Muscle layer of colon (tissue), 2 donors: ENCODE data around the gene GPS2.
A peak's percentile ranks its signal among the peaks of the same experiment; 100 is the strongest.

Experiments used
- H3K27ac ChIP-seq: one replicate; pipeline ENCODE4 v1.7.0; 2013; ENCODE audit warnings: low read depth, mild to moderate bottlenecking, low read length, moderate library complexity
- H3K27me3 ChIP-seq, 2 donors: one replicate each; pipeline ENCODE4 v1.7.0; 2013; ENCODE audit warnings: low read length in 2 of 2, mild to moderate bottlenecking in 2 of 2; ENCODE audit not compliant: insufficient read depth in 2 of 2, control insufficient read depth in 1 of 2
- H3K36me3 ChIP-seq: one replicate; pipeline ENCODE4 v1.7.0; 2013; ENCODE audit warnings: mild to moderate bottlenecking, low read length; ENCODE audit not compliant: insufficient read depth
- H3K4me1 ChIP-seq: one replicate; pipeline ENCODE4 v1.7.0; 2013; ENCODE audit warnings: mild to moderate bottlenecking, low read length; ENCODE audit not compliant: insufficient read depth
- H3K4me3 ChIP-seq, 2 donors: one replicate each; pipeline ENCODE4 v1.7.0; 2013; ENCODE audit warnings: low read length in 2 of 2, low read depth in 1 of 2, mild to moderate bottlenecking in 1 of 2, moderate library complexity in 1 of 2
- H3K9ac ChIP-seq: one replicate; pipeline ENCODE4 v1.7.0; 2013; ENCODE audit warnings: low read length
- H3K9me3 ChIP-seq: one replicate; pipeline ENCODE4 v1.7.0; 2013; ENCODE audit warnings: mild to moderate bottlenecking, low read length
- donor health status: abdominal sarcoma.
- donor health status: Adenocarcinoma of cecum.

The GPS2 gene

GRCh38 chr17:7312432-7313087 is 2.6 kb downstream of the GPS2 start:
- Histone ChIP-seq H3K27me3 (no peaks in the 10 kb centered on the region), H3K27ac (no peak overlapping the region), H3K36me3 (peaks cover 60% of the 10 kb centered on the region), H3K4me3 (no peak overlapping the region), H3K9me3 (no peaks in the 10 kb centered on the region), H3K4me1 (peaks cover 48% of the 10 kb centered on the region), H3K9ac (no peak overlapping the region)

GRCh38 chr17:7311110-7311705 is 4.0 kb downstream of the GPS2 start:
- Histone ChIP-seq H3K27ac (no peak overlapping the region), H3K9ac (no peak overlapping the region), H3K4me3 (no peak overlapping the region), H3K4me1 (peaks cover 48% of the 10 kb centered on the region), H3K36me3 (peaks cover 50% of the 10 kb centered on the region), H3K9me3 (no peaks in the 10 kb centered on the region), H3K27me3 (no peaks in the 10 kb centered on the region)

- no peaks in the 10 kb centered on the region for H3K27me3 ChIP-seq
- peak overlapping the region; percentile 91 for H3K9ac ChIP-seq
- no peak overlapping the region for H3K27ac ChIP-seq
- H3K4me1 ChIP-seq = peaks cover 43% of the 10 kb centered on the region
- H3K9me3 ChIP-seq = no peaks in the 10 kb centered on the region
- H3K36me3 ChIP-seq = peaks cover 46% of the 10 kb centered on the region
- peak overlapping the region in 1 of 2 donors; percentile 93 for H3K4me3 ChIP-seq
Measured at GRCh38 chr17:7309628-7310027, 5.5 kb downstream of the GPS2 start.

- Histone ChIP-seq H3K36me3 (peaks cover 44% of the 10 kb centered on the region), H3K27me3 (no peaks in the 10 kb centered on the region), H3K9me3 (no peaks in the 10 kb centered on the region), H3K4me1 (peaks cover 35% of the 10 kb centered on the region), H3K9ac (peak overlapping the region; percentile 91), H3K27ac (peak overlapping the region; percentile 96), H3K4me3 (peak overlapping the region; percentile 59 to 93)
Measured at GRCh38 chr17:7308625-7309433, 6.3 kb downstream of the GPS2 start.

- peaks cover 35% of the 10 kb centered on the region for H3K36me3 ChIP-seq
- H3K27me3 ChIP-seq = no peaks in the 10 kb centered on the region
- peak overlapping the region; percentile 91 for H3K9ac ChIP-seq
- peak overlapping the region; percentile 96 for H3K27ac ChIP-seq
- H3K9me3 ChIP-seq = no peaks in the 10 kb centered on the region
- H3K4me1 ChIP-seq = peaks cover 26% of the 10 kb centered on the region
- peak overlapping the region; percentile 59 to 93 for H3K4me3 ChIP-seq
Measured at GRCh38 chr17:7307686-7308624, 7.2 kb downstream of the GPS2 start.

DNA sequence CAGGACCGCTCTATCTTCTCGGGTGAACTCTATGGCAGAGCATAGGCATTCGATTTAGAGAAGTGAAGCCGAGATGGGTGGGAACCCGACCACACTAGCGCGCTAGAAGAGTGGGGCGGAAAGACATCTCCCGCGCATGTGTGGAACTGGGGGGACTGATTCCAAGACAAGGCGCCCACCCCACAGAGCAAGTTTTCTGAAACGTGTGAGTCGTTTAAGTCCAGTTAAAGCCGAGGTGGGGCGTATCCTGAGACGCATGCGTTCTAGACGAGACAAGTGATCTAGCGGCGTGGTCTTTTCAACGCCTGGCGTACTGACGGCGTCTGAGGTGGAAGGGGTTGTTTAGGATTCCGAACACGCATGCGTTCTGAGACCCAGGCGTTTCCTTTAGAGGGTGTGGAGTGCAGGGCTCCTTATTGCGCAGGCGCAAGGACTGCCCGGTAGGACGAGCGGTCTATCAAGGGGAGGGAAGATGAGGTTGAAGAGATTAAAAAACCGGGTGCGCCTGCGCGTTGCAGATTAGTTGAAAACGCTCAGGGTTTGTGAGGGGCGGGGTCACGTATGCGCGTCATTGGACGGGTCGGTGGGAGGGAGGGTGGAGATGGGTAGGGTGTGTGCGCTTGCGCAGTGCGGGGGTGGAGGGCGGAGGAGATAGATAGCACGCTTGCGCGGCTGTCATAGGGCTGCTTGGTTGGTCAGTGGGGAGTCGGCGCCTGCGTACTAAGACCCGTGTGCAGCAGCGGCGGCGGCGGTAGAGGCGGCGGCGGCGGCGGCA is 8.1 kb downstream of the GPS2 start, which contains the start of gene EIF5A:
Gene EIF5A, plus strand, starts transcription at position 718 of the 775 bp plus-strand sequence. CDS start 2,008 bp downstream, outside the sequence.
- no peaks in the 10 kb centered on the region for H3K9me3 ChIP-seq
- no peaks in the 10 kb centered on the region for H3K27me3 ChIP-seq
- H3K9ac ChIP-seq = peak within 1 kb of the TSS; percentile 91
- peak within 1 kb of the TSS; percentile 96 for H3K27ac ChIP-seq
- H3K4me3 ChIP-seq = peak within 1 kb of the TSS; percentile 59 to 93
- H3K36me3 ChIP-seq = peaks cover 27% of the 10 kb centered on the region
- peaks cover 18% of the 10 kb centered on the region for H3K4me1 ChIP-seq

GRCh38 chr17:7304179-7304578 is 11.0 kb downstream of the GPS2 start:
- peaks cover 4% of the 10 kb centered on the region for H3K4me1 ChIP-seq
- no peaks in the 10 kb centered on the region for H3K9me3 ChIP-seq
- H3K36me3 ChIP-seq = no peaks in the 10 kb centered on the region
- H3K27me3 ChIP-seq = no peaks in the 10 kb centered on the region
- no peak overlapping the region for H3K27ac ChIP-seq
- no peak overlapping the region for H3K9ac ChIP-seq
- no peak overlapping the region for H3K4me3 ChIP-seq

- Histone ChIP-seq H3K27ac (peak overlapping the region; percentile 73), H3K27me3 (peaks cover 0 to 15% of the 10 kb centered on the region in 2 donors), H3K4me3 (peak overlapping the region in 1 of 2 donors; percentile 41), H3K4me1 (peaks cover 43% of the 10 kb centered on the region), H3K9ac (no peak overlapping the region), H3K9me3 (no peaks in the 10 kb centered on the region), H3K36me3 (no peaks in the 10 kb centered on the region)
Measured at GRCh38 chr17:7296189-7296861, 18.8 kb downstream of the GPS2 start.

GRCh38 chr17:7295230-7296180 is 19.7 kb downstream of the GPS2 start:
- peaks cover 0 to 15% of the 10 kb centered on the region in 2 donors for H3K27me3 ChIP-seq
- no peak overlapping the region for H3K9ac ChIP-seq
- H3K27ac ChIP-seq = peak overlapping the region; percentile 73
- no peaks in the 10 kb centered on the region for H3K36me3 ChIP-seq
- no peaks in the 10 kb centered on the region for H3K9me3 ChIP-seq
- peaks cover 51% of the 10 kb centered on the region for H3K4me1 ChIP-seq
- peak overlapping the region in 1 of 2 donors; percentile 36 for H3K4me3 ChIP-seq
